Gastrocnemius medialis (tissue), 4 donors: ENCODE results near the gene DOK5. TPM values are rescaled to one million over a fixed set of nuclear protein-coding genes. Genes with fewer than 3 reads are reported as not detected.

Experiments used
- ATAC-seq, 2 donors: fragments of 150-250 bp; one replicate each; pipeline ENCODE4 v1.9.1; 2016
- DNase-seq, 2 donors: peaks; one replicate each; pipeline ENCODE4 v3.0.0-alpha.2; 2019
- H3K27ac ChIP-seq, 4 donors: fragments of 200-600 bp; sonication (generic); 1 replicate in 1 of 4; 2 replicates in 3 of 4; pipeline ENCODE4 v1.5.1; 2016 to 2018; ENCODE audit warnings: mild to moderate bottlenecking in 2 of 4, moderate library complexity in 1 of 4
- H3K27me3 ChIP-seq, 3 donors: fragments of 200-600 bp; sonication (generic) in 2 of 3; 1 replicate in 1 of 3; 2 replicates in 2 of 3; pipeline versions ENCODE4 v1.5.1 to v1.6.0; 2016 to 2019; ENCODE audit warnings: mild to moderate bottlenecking in 1 of 3, moderate library complexity in 1 of 3
- H3K36me3 ChIP-seq, 2 donors: fragments of 200-600 bp; sonication (generic) in 1 of 2; one replicate each; pipeline ENCODE4 v1.5.1; 2017 to 2018
- H3K4me1 ChIP-seq, 2 donors: fragments of 200-600 bp; sonication (generic) in 1 of 2; one replicate each; pipeline ENCODE4 v1.5.1; 2016 to 2017; ENCODE audit warnings: mild to moderate bottlenecking in 2 of 2
- H3K4me3 ChIP-seq, 4 donors: fragments of 200-600 bp; sonication (generic) in 3 of 4; 1 replicate in 1 of 4; 2 replicates in 3 of 4; pipeline ENCODE4 v1.5.1; 2016 to 2019; ENCODE audit warnings: mild to moderate bottlenecking in 2 of 4
- H3K9me3 ChIP-seq, 3 donors: fragments of 200-600 bp; sonication (generic) in 2 of 3; 1 replicate in 1 of 3; 2 replicates in 2 of 3; pipeline ENCODE4 v1.5.1; 2016 to 2019
- CTCF ChIP-seq, 5 experiments: fragments of 450-650 bp in 3 of 5; fragments of 200-600 bp in 2 of 5; sonication (generic) in 2 of 5; IDR thresholded peaks in 4 of 5; conservative IDR thresholded peaks in 1 of 5; 1 replicate in 4 of 5; 2 replicates in 1 of 5; pipeline ENCODE4 v1.5.1; 2016 to 2019; ENCODE audit warnings: antibody characterized with exemption in 5 of 5, mild to moderate bottlenecking in 3 of 5, moderate library complexity in 3 of 5
- POLR2A ChIP-seq, 2 donors: fragments of 450-650 bp; IDR thresholded peaks; one replicate each; pipeline ENCODE4 v1.6.1; 2017; ENCODE audit warnings: antibody characterized with exemption in 2 of 2, mild to moderate bottlenecking in 2 of 2, moderate library complexity in 2 of 2
- in situ Hi-C, 4 donors: fragments of 200-750 bp; cut with MboI; loops; one replicate each; pipeline versions ENCODE4 v1.15.0 to v1.8.0; 2017; ENCODE audit warnings: low sequenced_read_pairs in 4 of 4
- intact Hi-C: fragments of 100-400 bp; cut with DNase I; formaldehyde crosslinking; loops from one replicate; pipeline ENCODE4 v1.15.1; 2023; ENCODE audit warnings: low total_unique reads
- total RNA-seq, 4 donors: library from RNA; depleted of rRNA; stranded (reverse); fragments of >200 nt; gene quantifications; one replicate each; pipeline versions ENCODE4 v1.1.0 to v1.2.3, GENCODE V29; 2016

DOK5 gene
- total RNA-seq, 4 donors from 2014 or later = 1.2 to 12.7 (median 7.4) TPM

- ATAC-seq = no peak
- H3K4me3 ChIP-seq = no peak overlapping the region
- H3K27ac ChIP-seq = no peak overlapping the region
- no peaks in the 10 kb centered on the region for H3K27me3 ChIP-seq
- H3K9me3 ChIP-seq = no peaks in the 10 kb centered on the region
- no peaks in the 10 kb centered on the region for H3K36me3 ChIP-seq
- DNase-seq = no peak
- intact Hi-C loops = no loop called here
- in situ Hi-C loops = loop anchor here in 2 of 4 donors (25.0 kb wide), 1 partner anchor 170 kb away; no protein-coding TSS in a partner anchor
- H3K4me1 ChIP-seq = peaks cover 3 to 8% of the 10 kb centered on the region in 2 donors
- no peak for TF ChIP-seq POLR2A (IDR thresholded peaks at IDR 0.05)
- TF ChIP-seq CTCF (IDR thresholded peaks at IDR 0.05 in 4 of 5, conservative IDR thresholded peaks at IDR 0.05 in 1 of 5) = no peak
Observed at GRCh38 chr20:54467622-54468021, 7.8 kb upstream of the DOK5 start.

GRCh38 chr20:54468082-54468481, 7.3 kb upstream of the DOK5 start:
- DNase-seq (no peak), ATAC-seq (no peak)
- Histone ChIP-seq H3K9me3 (no peaks in the 10 kb centered on the region), H3K4me3 (no peak overlapping the region), H3K27me3 (no peaks in the 10 kb centered on the region), H3K4me1 (peaks cover 3 to 8% of the 10 kb centered on the region in 2 donors), H3K27ac (no peak overlapping the region), H3K36me3 (no peaks in the 10 kb centered on the region)
- intact Hi-C loops (no loop called here), in situ Hi-C loops (loop anchor here in 2 of 4 donors (25.0 kb wide), 1 partner anchor 169 kb away; no protein-coding TSS in a partner anchor)
- TF ChIP-seq CTCF (IDR thresholded peaks at IDR 0.05 in 4 of 5, conservative IDR thresholded peaks at IDR 0.05 in 1 of 5) (no peak), POLR2A (IDR thresholded peaks at IDR 0.05) (no peak)

GRCh38 chr20:54469293-54469692, 6.1 kb upstream of the DOK5 start:
- no peak for ATAC-seq
- TF ChIP-seq CTCF (IDR thresholded peaks at IDR 0.05 in 4 of 5, conservative IDR thresholded peaks at IDR 0.05 in 1 of 5) (no peak), POLR2A (IDR thresholded peaks at IDR 0.05) (no peak)
- Histone ChIP-seq H3K4me1 (peaks cover 3 to 8% of the 10 kb centered on the region in 2 donors), H3K27me3 (no peaks in the 10 kb centered on the region), H3K9me3 (no peaks in the 10 kb centered on the region), H3K4me3 (no peak overlapping the region), H3K27ac (peak overlapping the region in 1 of 4 donors; percentile 49), H3K36me3 (no peaks in the 10 kb centered on the region)
- in situ Hi-C loops (loop anchor here in 2 of 4 donors (25.0 kb wide), 1 partner anchor 168 kb away; no protein-coding TSS in a partner anchor), intact Hi-C loops (no loop called here)
- DNase-seq = no peak

GRCh38 chr20:54469952-54470351, 5.4 kb upstream of the DOK5 start:
- Histone ChIP-seq H3K9me3 (no peaks in the 10 kb centered on the region), H3K4me1 (peaks cover 3 to 8% of the 10 kb centered on the region in 2 donors), H3K36me3 (no peaks in the 10 kb centered on the region), H3K27me3 (no peaks in the 10 kb centered on the region), H3K4me3 (no peak overlapping the region), H3K27ac (peak overlapping the region in 1 of 4 donors; percentile 49)
- no peak for DNase-seq
- TF ChIP-seq CTCF (IDR thresholded peaks at IDR 0.05 in 4 of 5, conservative IDR thresholded peaks at IDR 0.05 in 1 of 5) (no peak), POLR2A (IDR thresholded peaks at IDR 0.05) (no peak)
- intact Hi-C loops (loop anchor here (10.0 kb wide), 1 partner anchor 155 kb away; no protein-coding TSS in a partner anchor), in situ Hi-C loops (loop anchor here in 2 of 4 donors (25.0 kb wide), 1 partner anchor 167 kb away; no protein-coding TSS in a partner anchor)
- ATAC-seq = peak in 1 of 2 donors; percentile 60
